HCT116 (cell line): ENCODE data around the gene SPA17. TPM values are rescaled to one million over a fixed set of nuclear protein-coding genes. Genes with fewer than 3 reads are reported as not detected.

ENCODE experiments used
- ATAC-seq: fragments of 200-7000 bp; cut with Tn5 transposase; 2 replicates; pipeline ENCODE4 v1.9.1; 2020; ENCODE audit warnings: mild to moderate bottlenecking, moderate library complexity
- BruUV-seq: library from RNA; stranded (reverse); fragments of 400-500 nt; replicated peaks from 2 replicates; lab custom pipeline; 2021; lab: Mats Ljungman, UMichigan
- CTCF ChIA-PET: fragments of 300-600 bp; sonication (Branson Sonifier 250); formaldehyde crosslinking; loops from one replicate; lab custom pipeline; 2021; ENCODE audit warnings: antibody characterized with exemption; lab: Charles Lee
- POLR2A ChIA-PET: fragments of 300-600, 350-600 bp; sonication (Branson Sonifier 250); formaldehyde crosslinking; loops from one replicate; lab custom pipeline; 2021; ENCODE audit warnings: antibody characterized with exemption; lab: Charles Lee
- RAD21 ChIA-PET, 2 experiments: fragments of 300-600 bp; sonication (Branson Sonifier 250); formaldehyde crosslinking; loops; one replicate each; lab custom pipeline; 2023; ENCODE audit warnings: low total read pairs in 2 of 2; ENCODE audit not compliant: uncharacterized antibody in 2 of 2, unreplicated experiment in 2 of 2, low non-redundant PET in 1 of 2; lab: Charles Lee
- DNase-seq: peaks from one replicate; pipeline ENCODE4 v3.0.0-alpha.2; 2010; ENCODE audit warnings: low read depth, low spot score
- H2AFZ ChIP-seq: fragments of 200-600 bp; shearing (Covaris generic), sonication (generic); 2 replicates; pipeline ENCODE4 v1.6.1; 2017; ENCODE audit warnings: low read depth, mixed run types, mixed read lengths, antibody characterized with exemption, low read length; ENCODE audit not compliant: poor library complexity, severe bottlenecking
- H3K27ac ChIP-seq: 2 replicates; pipeline ENCODE4 v1.5.1; 2012; ENCODE audit warnings: low read depth, low read length
- H3K27me3 ChIP-seq: fragments of 200-600 bp; sonication (generic); 2 replicates; pipeline ENCODE4 v1.6.1; 2016; ENCODE audit warnings: mixed run types, low read length, mixed read lengths; ENCODE audit not compliant: insufficient read depth
- H3K36me3 ChIP-seq, 2 experiments: fragments of 200-500 bp in 1 of 2; fragments of 200-600 bp in 1 of 2; sonication (Bioruptor generic) in 1 of 2; sonication (generic) in 1 of 2; 2 replicates each; pipeline versions ENCODE4 v1.5.1 to v1.6.1; 2014 to 2016; ENCODE audit warnings: low read length in 2 of 2, inconsistent platforms in 1 of 2, mixed read lengths in 1 of 2, mixed run types in 1 of 2; ENCODE audit not compliant: insufficient read depth in 2 of 2, control insufficient read depth in 1 of 2
- H3K4me1 ChIP-seq, 2 experiments: fragments of 200-600 bp in 1 of 2; sonication (generic) in 1 of 2; 2 replicates each; pipeline versions ENCODE4 v1.5.1 to v1.6.1; 2012 to 2017; ENCODE audit warnings: low read length in 2 of 2, inconsistent platforms in 1 of 2, mild to moderate bottlenecking in 1 of 2, mixed read lengths in 1 of 2, mixed run types in 1 of 2, moderate library complexity in 1 of 2; ENCODE audit not compliant: insufficient read depth in 2 of 2, control insufficient read depth in 1 of 2
- H3K4me2 ChIP-seq: fragments of 200-600 bp; sonication (generic); 2 replicates; pipeline ENCODE4 v1.6.1; 2017; ENCODE audit warnings: mixed run types, low read length, mixed read lengths
- H3K4me3 ChIP-seq, 2 experiments: fragments of 200-600 bp in 1 of 2; sonication (generic) in 1 of 2; replicated peaks in 1 of 2; 2 replicates each; pipeline ENCODE4 v1.5.1; 2011 to 2016; ENCODE audit warnings: low read length in 2 of 2, control low read depth in 1 of 2, low read depth in 1 of 2, mild to moderate bottlenecking in 1 of 2, mixed read lengths in 1 of 2, mixed run types in 1 of 2
- H3K79me2 ChIP-seq: fragments of 200-600 bp; sonication (generic); 2 replicates; pipeline ENCODE4 v1.6.1; 2017; ENCODE audit warnings: mild to moderate bottlenecking, mixed run types, low read length, moderate library complexity, mixed read lengths; ENCODE audit not compliant: insufficient read depth
- H3K9ac ChIP-seq: fragments of 200-600 bp; sonication (generic); 2 replicates; pipeline ENCODE4 v1.6.1; 2016; ENCODE audit warnings: low read length, mixed read lengths
- H3K9me2 ChIP-seq: fragments of 200-600 bp; sonication (generic), shearing (Covaris generic); 2 replicates; pipeline ENCODE4 v1.6.1; 2017; ENCODE audit warnings: mixed run types, mild to moderate bottlenecking, moderate library complexity; ENCODE audit not compliant: insufficient read depth
- H3K9me3 ChIP-seq, 2 experiments: fragments of 200-500 bp in 1 of 2; fragments of 200-600 bp in 1 of 2; sonication (Bioruptor generic) in 1 of 2; sonication (generic) in 1 of 2; 2 replicates each; pipeline ENCODE4 v1.6.1; 2014 to 2017; ENCODE audit warnings: low read length in 2 of 2, mixed read lengths in 2 of 2, inconsistent platforms in 1 of 2, low read depth in 1 of 2, mild to moderate bottlenecking in 1 of 2, mixed run types in 1 of 2, moderate library complexity in 1 of 2; ENCODE audit not compliant: control insufficient read depth in 1 of 2, insufficient read depth in 1 of 2
- H4K20me1 ChIP-seq: fragments of 200-600 bp; sonication (generic), shearing (Covaris generic); 2 replicates; pipeline ENCODE4 v1.6.1; 2017; ENCODE audit warnings: mixed run types, mild to moderate bottlenecking, moderate library complexity; ENCODE audit not compliant: insufficient read depth
- ATF3 ChIP-seq: IDR thresholded peaks from 2 replicates; pipeline ENCODE4 v1.6.1; 2012
- CBX3 ChIP-seq: IDR thresholded peaks from 2 replicates; pipeline ENCODE4 v1.6.1; 2012; ENCODE audit warnings: low read depth
- CTCF ChIP-seq, 3 experiments: fragments of 200-600 bp in 1 of 3; sonication (generic) in 1 of 3; IDR thresholded peaks in 2 of 3; conservative IDR thresholded peaks in 1 of 3; 2 replicates each; pipeline ENCODE4 v1.5.1; 2012 to 2017; ENCODE audit warnings: low read depth in 2 of 3, low read length in 2 of 3, antibody characterized with exemption in 1 of 3, borderline replicate concordance in 1 of 3, control low read depth in 1 of 3, mild to moderate bottlenecking in 1 of 3, mixed read lengths in 1 of 3, mixed run types in 1 of 3, moderate library complexity in 1 of 3; ENCODE audit not compliant: insufficient read depth in 1 of 3
- EGR1 ChIP-seq: IDR thresholded peaks from 2 replicates; pipeline ENCODE4 v1.6.1; 2012; ENCODE audit warnings: low read depth
- ELF1 ChIP-seq: IDR thresholded peaks from 2 replicates; pipeline ENCODE4 v1.6.1; 2012; ENCODE audit warnings: low read depth, borderline replicate concordance
- EZH2 ChIP-seq: fragments of 200-600 bp; sonication (generic); IDR thresholded peaks from 2 replicates; pipeline ENCODE4 v1.6.1; 2017; ENCODE audit warnings: antibody characterized with exemption, mixed run types
- EZH2phosphoT487 ChIP-seq: fragments of 200-600 bp; IDR thresholded peaks from 2 replicates; pipeline ENCODE4 v1.6.1; 2018; ENCODE audit warnings: antibody characterized with exemption, borderline replicate concordance
- POLR2A ChIP-seq: IDR thresholded peaks from 2 replicates; pipeline ENCODE4 v1.7.0; 2011; ENCODE audit warnings: borderline replicate concordance; ENCODE audit not compliant: insufficient read depth, insufficient read length; ENCODE audit errors: extremely low read depth
- POLR2AphosphoS5 ChIP-seq: IDR thresholded peaks from 2 replicates; pipeline ENCODE4 v1.6.1; 2011; ENCODE audit warnings: mild to moderate bottlenecking, low read depth, low read length, moderate library complexity
- ZFX ChIP-seq: fragments of 450-650 bp; IDR thresholded peaks from 2 replicates; pipeline ENCODE4 v1.6.1; 2017
- ZNF274 ChIP-seq: fragments of 200-500 bp; sonication (Bioruptor generic); IDR thresholded peaks from 2 replicates; pipeline ENCODE4 v1.6.1; 2014; ENCODE audit warnings: mild to moderate bottlenecking, low read depth, low read length, inconsistent platforms
- intact Hi-C: fragments of 100-400 bp; cut with micrococcal nuclease; formaldehyde crosslinking; loops from 2 replicates; pipeline ENCODE4 v1.10.0; 2022
- total RNA-seq: library from RNA; stranded (reverse); gene quantifications from one replicate; pipeline ENCODE4 v1.2.1, GENCODE V29; 2021; ENCODE audit not compliant: unreplicated experiment
- TF ChIP-seq, protein P1 (sequence below): IDR thresholded peaks from 2 replicates; pipeline ENCODE4 v1.6.1; 2011; ENCODE audit warnings: mild to moderate bottlenecking, low read length, moderate library complexity; ENCODE audit not compliant: insufficient replicate concordance; ENCODE audit errors: extremely low read depth
- TF ChIP-seq, protein P2 (sequence below): IDR thresholded peaks from 2 replicates; pipeline ENCODE4 v1.6.1; 2012; ENCODE audit warnings: low read depth

The SPA17 gene
- total RNA-seq, 1 experiment from 2014 or later = 12.9 TPM

- no peak overlapping the region for H2AFZ ChIP-seq
- H3K4me3 ChIP-seq = no peak overlapping the region
- H3K27me3 ChIP-seq = peaks cover 18% of the 10 kb centered on the region
- no peak overlapping the region for H3K9ac ChIP-seq
- H3K4me2 ChIP-seq = no peak overlapping the region
- TF ChIP-seq, protein P1, sequence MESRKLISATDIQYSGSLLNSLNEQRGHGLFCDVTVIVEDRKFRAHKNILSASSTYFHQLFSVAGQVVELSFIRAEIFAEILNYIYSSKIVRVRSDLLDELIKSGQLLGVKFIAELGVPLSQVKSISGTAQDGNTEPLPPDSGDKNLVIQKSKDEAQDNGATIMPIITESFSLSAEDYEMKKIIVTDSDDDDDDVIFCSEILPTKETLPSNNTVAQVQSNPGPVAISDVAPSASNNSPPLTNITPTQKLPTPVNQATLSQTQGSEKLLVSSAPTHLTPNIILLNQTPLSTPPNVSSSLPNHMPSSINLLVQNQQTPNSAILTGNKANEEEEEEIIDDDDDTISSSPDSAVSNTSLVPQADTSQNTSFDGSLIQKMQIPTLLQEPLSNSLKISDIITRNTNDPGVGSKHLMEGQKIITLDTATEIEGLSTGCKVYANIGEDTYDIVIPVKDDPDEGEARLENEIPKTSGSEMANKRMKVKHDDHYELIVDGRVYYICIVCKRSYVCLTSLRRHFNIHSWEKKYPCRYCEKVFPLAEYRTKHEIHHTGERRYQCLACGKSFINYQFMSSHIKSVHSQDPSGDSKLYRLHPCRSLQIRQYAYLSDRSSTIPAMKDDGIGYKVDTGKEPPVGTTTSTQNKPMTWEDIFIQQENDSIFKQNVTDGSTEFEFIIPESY = no peak
- TF ChIP-seq, protein P2, sequence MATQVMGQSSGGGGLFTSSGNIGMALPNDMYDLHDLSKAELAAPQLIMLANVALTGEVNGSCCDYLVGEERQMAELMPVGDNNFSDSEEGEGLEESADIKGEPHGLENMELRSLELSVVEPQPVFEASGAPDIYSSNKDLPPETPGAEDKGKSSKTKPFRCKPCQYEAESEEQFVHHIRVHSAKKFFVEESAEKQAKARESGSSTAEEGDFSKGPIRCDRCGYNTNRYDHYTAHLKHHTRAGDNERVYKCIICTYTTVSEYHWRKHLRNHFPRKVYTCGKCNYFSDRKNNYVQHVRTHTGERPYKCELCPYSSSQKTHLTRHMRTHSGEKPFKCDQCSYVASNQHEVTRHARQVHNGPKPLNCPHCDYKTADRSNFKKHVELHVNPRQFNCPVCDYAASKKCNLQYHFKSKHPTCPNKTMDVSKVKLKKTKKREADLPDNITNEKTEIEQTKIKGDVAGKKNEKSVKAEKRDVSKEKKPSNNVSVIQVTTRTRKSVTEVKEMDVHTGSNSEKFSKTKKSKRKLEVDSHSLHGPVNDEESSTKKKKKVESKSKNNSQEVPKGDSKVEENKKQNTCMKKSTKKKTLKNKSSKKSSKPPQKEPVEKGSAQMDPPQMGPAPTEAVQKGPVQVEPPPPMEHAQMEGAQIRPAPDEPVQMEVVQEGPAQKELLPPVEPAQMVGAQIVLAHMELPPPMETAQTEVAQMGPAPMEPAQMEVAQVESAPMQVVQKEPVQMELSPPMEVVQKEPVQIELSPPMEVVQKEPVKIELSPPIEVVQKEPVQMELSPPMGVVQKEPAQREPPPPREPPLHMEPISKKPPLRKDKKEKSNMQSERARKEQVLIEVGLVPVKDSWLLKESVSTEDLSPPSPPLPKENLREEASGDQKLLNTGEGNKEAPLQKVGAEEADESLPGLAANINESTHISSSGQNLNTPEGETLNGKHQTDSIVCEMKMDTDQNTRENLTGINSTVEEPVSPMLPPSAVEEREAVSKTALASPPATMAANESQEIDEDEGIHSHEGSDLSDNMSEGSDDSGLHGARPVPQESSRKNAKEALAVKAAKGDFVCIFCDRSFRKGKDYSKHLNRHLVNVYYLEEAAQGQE = no peak
- TF ChIP-seq POLR2A (no peak), ZNF274 (no peak), ATF3 (no peak), EZH2 (no peak), EGR1 (no peak), ELF1 (no peak), ZFX (no peak), EZH2phosphoT487 (no peak), POLR2AphosphoS5 (no peak), CTCF (IDR thresholded peaks at IDR 0.05 in 2 of 3, conservative IDR thresholded peaks at IDR 0.05 in 1 of 3; ENCODE audit: borderline replicate concordance in 1 of 3, insufficient read depth in 1 of 3, low read depth in 2 of 3, low read length in 2 of 3) (no peak), CBX3 (no peak)
- intact Hi-C loops = no loop called here
- H4K20me1 ChIP-seq = no peaks in the 10 kb centered on the region
- BruUV-seq = no TSS peak
- ChIA-PET RAD21 (no interaction called here), CTCF (no interaction called here), POLR2A (no interaction called here)
- H3K4me1 ChIP-seq = no peaks in the 10 kb centered on the region; a peak in 1 of 4 replicates
- no peak overlapping the region for H3K27ac ChIP-seq
- no peak for DNase-seq
- H3K9me2 ChIP-seq = no peaks in the 10 kb centered on the region
- no peaks in the 10 kb centered on the region for H3K9me3 ChIP-seq
- no peak for ATAC-seq
- H3K36me3 ChIP-seq = no peaks in the 10 kb centered on the region
- H3K79me2 ChIP-seq = no peaks in the 10 kb centered on the region
Observed at GRCh38 chr11:124712392-124712791, 38.7 kb downstream of the SPA17 start.
